ENCODE data around the gene MYH3.

MYH3 gene

GRCh38 chr17:10633738-10634379 lies 23.2 kb downstream of the MYH3 start:
- DNase-seq (ENCODE audit: extremely low read depth, low read depth) = no peak
- no peak overlapping the region for H3K4me3 ChIP-seq (replicated peaks; ENCODE audit: low read depth, low read length)
- no peak for TF ChIP-seq CTCF (IDR thresholded peaks at IDR 0.05; ENCODE audit: low read depth, low read length, missing control alignments)

DNA sequence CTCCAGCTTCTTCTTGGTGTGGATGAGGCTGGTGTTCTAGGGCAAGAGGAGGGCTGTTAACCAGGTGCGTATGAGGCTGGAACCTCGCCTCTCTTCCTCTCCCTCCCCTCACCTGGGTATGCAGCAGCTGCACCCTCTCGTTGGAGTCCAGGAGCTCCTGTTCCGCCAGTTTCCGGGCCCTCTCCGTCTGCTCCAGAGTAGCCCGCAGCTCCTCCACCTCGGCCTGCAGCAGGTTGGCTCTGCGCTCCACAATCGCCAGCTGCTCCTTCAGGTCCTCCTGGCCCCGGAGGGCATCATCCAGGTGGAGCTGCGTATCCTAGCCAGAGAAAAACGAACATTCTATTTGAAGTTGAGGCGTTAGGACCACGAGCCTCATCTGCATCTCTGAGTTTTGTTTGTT lies 25.4 kb downstream of the MYH3 start:
- TF ChIP-seq CTCF (IDR thresholded peaks at IDR 0.05; ENCODE audit: low read depth, low read length, missing control alignments) = no peak
- H3K4me3 ChIP-seq (replicated peaks; ENCODE audit: low read depth, low read length) = no peak overlapping the region
- no peak for DNase-seq (ENCODE audit: extremely low read depth, low read depth)

DNA sequence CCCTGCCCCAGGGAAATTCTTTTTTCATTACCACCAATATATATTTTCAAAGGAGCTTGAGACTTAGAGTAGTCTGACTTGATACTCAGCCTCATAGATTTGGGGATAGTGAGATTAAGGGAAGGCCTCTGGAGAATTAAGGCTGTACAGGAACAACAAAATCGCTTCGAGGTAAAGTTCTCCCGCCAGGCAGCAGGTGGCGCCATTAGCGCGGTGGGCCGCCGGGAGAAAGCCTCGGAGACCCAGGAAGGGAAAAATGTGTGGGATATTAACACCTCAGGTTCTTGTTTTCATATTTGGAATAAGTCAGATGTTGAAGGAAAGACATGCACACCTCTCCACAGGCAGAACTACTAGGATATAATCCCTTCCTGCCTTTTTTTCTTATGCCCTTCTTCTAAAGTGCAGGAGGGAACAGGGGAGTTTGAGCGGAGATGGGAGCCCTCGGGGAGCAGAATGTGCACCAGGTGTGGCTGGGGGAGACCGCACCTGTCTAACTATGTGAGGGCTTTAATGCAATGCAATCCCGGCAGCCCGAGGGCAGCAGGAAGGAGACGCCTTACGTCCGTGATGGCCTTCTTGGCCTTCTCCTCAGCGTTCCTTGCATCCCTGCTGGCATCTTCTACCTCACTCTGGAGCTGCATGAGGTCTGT lies 25.9 kb downstream of the MYH3 start:
- no peak overlapping the region for H3K4me3 ChIP-seq (replicated peaks; ENCODE audit: low read depth, low read length)
- TF ChIP-seq CTCF (IDR thresholded peaks at IDR 0.05; ENCODE audit: low read depth, low read length, missing control alignments) = peak; percentile 90
- DNase-seq (ENCODE audit: extremely low read depth, low read depth) = no peak

GRCh38 chr17:10629706-10630105 lies 27.4 kb downstream of the MYH3 start:
- no peak for DNase-seq (ENCODE audit: extremely low read depth, low read depth)
- TF ChIP-seq CTCF (IDR thresholded peaks at IDR 0.05; ENCODE audit: low read depth, low read length, missing control alignments) = no peak
- no peak overlapping the region for H3K4me3 ChIP-seq (replicated peaks; ENCODE audit: low read depth, low read length)

GRCh38 chr17:10628756-10629155 lies 28.4 kb downstream of the MYH3 start:
- no peak overlapping the region for H3K4me3 ChIP-seq (replicated peaks; ENCODE audit: low read depth, low read length)
- TF ChIP-seq CTCF (IDR thresholded peaks at IDR 0.05; ENCODE audit: low read depth, low read length, missing control alignments) = peak; percentile 56
- DNase-seq (ENCODE audit: extremely low read depth, low read depth) = no peak

DNA sequence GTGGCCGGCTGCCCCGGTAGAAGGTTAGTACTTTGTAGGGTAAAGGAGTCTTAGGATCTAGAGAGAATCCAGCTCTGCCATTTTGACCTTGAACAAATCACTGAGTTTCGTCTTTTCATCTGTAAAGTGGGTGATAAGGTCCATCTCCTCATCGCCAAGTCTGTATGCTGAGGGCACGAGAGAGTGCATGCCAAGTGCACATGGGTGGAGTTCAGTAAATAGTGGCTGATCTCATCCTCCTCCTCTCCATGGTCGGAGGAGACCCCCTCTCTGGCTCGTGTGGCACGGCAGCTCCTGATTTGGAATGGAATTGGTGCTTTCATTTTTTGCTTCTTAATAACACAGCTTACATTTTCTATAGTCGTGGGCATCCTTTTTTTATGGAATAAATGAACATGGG lies 30.7 kb downstream of the MYH3 start:
- no peak overlapping the region for H3K4me3 ChIP-seq (replicated peaks; ENCODE audit: low read depth, low read length)
- no peak for DNase-seq (ENCODE audit: extremely low read depth, low read depth)
- no peak for TF ChIP-seq CTCF (IDR thresholded peaks at IDR 0.05; ENCODE audit: low read depth, low read length, missing control alignments)
